HUES48 (cell line): ENCODE measurements around the gene TMEM191C.
"Not testable (repeated sequence)": the region's sequence is repeated elsewhere in the genome, so short reads cannot be mapped to it uniquely, and the experiment has no call there.

ENCODE experiments used
- H3K27ac ChIP-seq: one replicate; pipeline ENCODE4 v1.7.0; 2013; ENCODE audit warnings: low read depth, low read length, inconsistent platforms
- H3K27me3 ChIP-seq: 2 replicates; pipeline ENCODE4 v1.6.1; 2013; ENCODE audit warnings: mild to moderate bottlenecking, low read length; ENCODE audit not compliant: control insufficient read depth, insufficient read depth
- H3K36me3 ChIP-seq: 2 replicates; pipeline ENCODE4 v1.6.1; 2013; ENCODE audit warnings: low read length; ENCODE audit not compliant: control insufficient read depth, insufficient read depth
- H3K4me1 ChIP-seq: 2 replicates; pipeline ENCODE4 v1.6.1; 2013; ENCODE audit warnings: mild to moderate bottlenecking, low read length; ENCODE audit not compliant: control insufficient read depth, insufficient read depth
- H3K4me3 ChIP-seq: 2 replicates; pipeline ENCODE4 v1.5.1; 2013; ENCODE audit warnings: mild to moderate bottlenecking, low read depth, low read length
- H3K9ac ChIP-seq: 2 replicates; pipeline ENCODE4 v1.6.1; 2013; ENCODE audit warnings: mild to moderate bottlenecking, low read depth, low read length, moderate library complexity
- H3K9me3 ChIP-seq: 2 replicates; pipeline ENCODE4 v1.6.1; 2013; ENCODE audit warnings: low read length; ENCODE audit not compliant: control insufficient read depth, insufficient read depth

Gene TMEM191C

GRCh38 chr22:21457023-21457787 is 10.0 kb upstream of the TMEM191C start:
- Histone ChIP-seq H3K4me3 (no peak overlapping the region), H3K27ac (no peak overlapping the region), H3K27me3 (no peaks in the 10 kb centered on the region), H3K36me3 (no peaks in the 10 kb centered on the region), H3K9ac (no peak overlapping the region), H3K9me3 (no peaks in the 10 kb centered on the region), H3K4me1 (peaks cover 5% of the 10 kb centered on the region; the same call in 1 of the 2 replicates)

- not testable (repeated sequence) for H3K27me3 ChIP-seq, H3K4me1 ChIP-seq, H3K9ac ChIP-seq, H3K27ac ChIP-seq, H3K9me3 ChIP-seq, H3K36me3 ChIP-seq, H3K4me3 ChIP-seq
These were observed 4.5 kb upstream of the TMEM191C start for GRCh38 chr22:21462672-21463071.

DNA sequence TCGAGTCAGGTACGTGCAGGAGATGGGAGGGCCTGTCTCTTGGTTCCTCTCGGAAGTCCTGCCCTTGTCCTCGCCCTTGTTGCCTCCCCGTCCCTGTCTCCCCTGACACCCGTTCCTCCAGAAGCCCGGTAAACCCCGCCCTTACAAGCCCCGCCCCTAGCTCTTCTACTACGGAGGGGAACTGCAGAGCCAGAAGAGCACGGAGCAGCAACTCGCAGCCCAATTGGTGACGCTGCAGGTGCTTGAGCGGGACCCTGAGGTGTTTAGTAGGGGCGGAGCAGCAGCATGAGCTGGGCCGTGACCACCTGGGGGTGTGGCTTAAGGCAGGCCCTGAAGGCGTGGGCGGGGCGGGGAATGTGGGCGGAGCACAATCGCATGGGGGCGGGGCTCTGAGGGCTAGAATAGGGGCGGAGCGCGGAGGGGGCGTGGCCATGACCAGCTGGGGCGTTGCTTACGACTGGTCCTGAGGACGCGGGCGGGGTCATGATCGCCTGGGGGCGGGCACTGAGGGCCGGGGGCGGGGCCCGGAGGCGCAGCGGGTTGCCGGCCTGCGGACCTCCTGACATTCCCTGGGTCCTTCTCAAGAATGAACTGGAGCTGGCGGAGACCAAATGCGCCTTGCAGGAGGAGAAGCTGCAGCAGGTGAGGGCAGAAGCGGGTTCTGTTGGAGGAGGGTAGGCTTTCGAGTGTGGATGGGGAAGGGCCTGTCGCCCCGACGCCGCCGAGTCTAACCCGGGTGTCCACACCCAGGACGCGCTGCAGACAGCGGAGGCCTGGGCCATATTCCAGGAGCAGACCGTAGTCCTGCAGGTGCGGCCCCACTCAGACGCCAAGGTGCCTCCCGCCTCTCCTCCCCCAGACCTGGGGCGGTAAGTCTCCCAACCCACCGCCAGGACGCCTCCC is 1.3 kb downstream of the TMEM191C start:
- Histone ChIP-seq H3K27ac (peak overlapping the region; percentile 64), H3K4me3 (peak overlapping the region; percentile 49)
- not testable (repeated sequence) for H3K36me3 ChIP-seq, H3K27me3 ChIP-seq, H3K9ac ChIP-seq, H3K4me1 ChIP-seq, H3K9me3 ChIP-seq

- H3K36me3 ChIP-seq, H3K4me1 ChIP-seq, H3K4me3 ChIP-seq, H3K27me3 ChIP-seq, H3K9me3 ChIP-seq, H3K27ac ChIP-seq, H3K9ac ChIP-seq: not testable (repeated sequence)
These were observed 2.2 kb downstream of the TMEM191C start for GRCh38 chr22:21469097-21469994.

GRCh38 chr22:21472984-21473383 is 5.8 kb downstream of the TMEM191C start:
- H3K4me3 ChIP-seq, H3K27ac ChIP-seq, H3K4me1 ChIP-seq, H3K9me3 ChIP-seq, H3K27me3 ChIP-seq, H3K36me3 ChIP-seq, H3K9ac ChIP-seq: not testable (repeated sequence)

DNA sequence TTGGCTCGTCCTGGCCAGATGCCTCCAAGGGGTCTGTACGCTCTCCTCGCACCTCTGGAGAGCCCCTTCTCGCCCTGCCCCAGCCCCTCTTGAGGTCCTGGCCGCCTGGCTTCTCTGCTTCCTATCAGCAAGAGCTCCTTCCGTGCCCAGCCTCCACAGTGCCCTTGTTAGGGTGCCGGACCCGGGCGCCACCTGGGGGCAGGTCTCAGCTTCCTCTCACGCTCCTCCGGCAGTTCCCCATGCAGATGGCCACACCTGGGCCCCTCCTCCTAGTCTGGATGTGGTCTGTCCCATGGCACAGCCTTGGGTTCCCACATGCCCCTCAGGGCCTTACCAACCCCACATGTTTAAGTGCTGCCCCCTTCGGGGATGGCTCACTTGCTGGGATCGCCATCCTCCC is 6.5 kb downstream of the TMEM191C start:
- H3K27me3 ChIP-seq, H3K9me3 ChIP-seq, H3K27ac ChIP-seq, H3K4me3 ChIP-seq, H3K4me1 ChIP-seq, H3K36me3 ChIP-seq, H3K9ac ChIP-seq: not testable (repeated sequence)

GRCh38 chr22:21484039-21484438 is 16.9 kb downstream of the TMEM191C start:
- not testable (repeated sequence) for H3K4me1 ChIP-seq, H3K9me3 ChIP-seq, H3K4me3 ChIP-seq, H3K27ac ChIP-seq, H3K36me3 ChIP-seq, H3K27me3 ChIP-seq, H3K9ac ChIP-seq

- H3K4me1 ChIP-seq, H3K27me3 ChIP-seq: not testable (repeated sequence)
These were observed 20.5 kb downstream of the TMEM191C start for GRCh38 chr22:21487723-21488122.

DNA sequence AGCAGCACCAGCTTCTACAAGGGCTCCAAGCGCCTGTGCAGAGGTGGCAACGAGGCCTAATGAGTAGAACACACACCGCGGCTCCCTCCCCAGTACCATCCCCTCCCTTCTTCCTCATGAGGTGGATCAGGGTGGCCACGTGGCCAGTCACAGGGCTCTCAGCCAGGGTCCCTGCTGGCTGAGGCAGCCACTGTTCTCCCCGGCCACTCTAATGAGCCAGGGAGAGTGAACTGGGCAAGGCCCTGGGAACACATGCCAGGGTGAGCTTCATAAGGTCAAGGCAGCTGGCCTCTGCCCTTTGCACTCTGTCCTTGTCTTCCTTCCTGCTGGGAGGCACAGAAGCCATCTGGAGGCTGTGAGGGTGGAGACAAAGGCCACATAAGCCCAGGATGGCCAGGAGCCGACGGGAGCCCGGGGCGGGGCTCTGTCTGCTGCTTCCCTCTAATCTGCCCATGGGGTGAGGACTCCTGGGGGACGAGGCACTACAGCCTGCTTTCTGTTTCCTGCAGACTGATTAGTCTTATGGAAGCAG is 22.0 kb downstream of the TMEM191C start:
- H3K4me3 ChIP-seq, H3K27me3 ChIP-seq, H3K9me3 ChIP-seq, H3K9ac ChIP-seq, H3K4me1 ChIP-seq, H3K27ac ChIP-seq, H3K36me3 ChIP-seq: not testable (repeated sequence)

More at GRCh38 chr22:21487723-21488122, 20.5 kb downstream of the TMEM191C start:
- H3K36me3 ChIP-seq, H3K27ac ChIP-seq, H3K9me3 ChIP-seq, H3K4me3 ChIP-seq, H3K9ac ChIP-seq: not testable (repeated sequence)

GRCh38 chr22:21490556-21490955 is 23.4 kb downstream of the TMEM191C start:
- H3K27ac ChIP-seq, H3K4me3 ChIP-seq, H3K27me3 ChIP-seq, H3K4me1 ChIP-seq, H3K9ac ChIP-seq, H3K36me3 ChIP-seq, H3K9me3 ChIP-seq: not testable (repeated sequence)
